Stimulated activated CD4-positive, alpha-beta T cell treated with anti-CD3 and anti-CD28 coated beads, Interleukin-4, amount 100 ng/mL, for 48 hours (primary cell): ENCODE results near the gene PGLYRP3.

Source experiments
- DNase-seq, 2 donors: peaks; one replicate each; pipeline ENCODE4 v3.0.0-alpha.2; 2020; ENCODE audit warnings: low read depth in 2 of 2

The PGLYRP3 gene

GRCh38 chr1:153312570-153313186, at the start of gene PGLYRP3:
Gene PGLYRP3, minus strand, starts transcription at chr1:153312952. Its CDS starts 2,287 bp downstream, at chr1:153310665.
- no peak for DNase-seq

- no peak for DNase-seq
Measured at GRCh38 chr1:153362187-153362775, 49.5 kb upstream of the PGLYRP3 start.

GRCh38 chr1:153361480-153362109, 48.8 kb upstream of the PGLYRP3 start:
- no peak for DNase-seq

GRCh38 chr1:153360592-153361479, 48.1 kb upstream of the PGLYRP3 start:
- no peak for DNase-seq

GRCh38 chr1:153360190-153360589, 47.4 kb upstream of the PGLYRP3 start:
- DNase-seq: no peak

GRCh38 chr1:153359241-153359640, 46.5 kb upstream of the PGLYRP3 start:
- no peak for DNase-seq

- no peak for DNase-seq
Measured at GRCh38 chr1:153358691-153358975, 45.9 kb upstream of the PGLYRP3 start.

- DNase-seq: no peak
Measured at GRCh38 chr1:153357853-153358690, 45.3 kb upstream of the PGLYRP3 start, which contains the start of gene S100A9. Gene S100A9, plus strand, starts transcription at chr1:153357854. Its CDS starts 430 bp downstream, at chr1:153358284.

GRCh38 chr1:153357076-153357852, 44.5 kb upstream of the PGLYRP3 start:
- no peak for DNase-seq

- DNase-seq: no peak
Measured at GRCh38 chr1:153356392-153357075, 43.8 kb upstream of the PGLYRP3 start.

- DNase-seq: peak; percentile 20 to 46
Measured at GRCh38 chr1:153355445-153356071, 42.8 kb upstream of the PGLYRP3 start.

- no peak for DNase-seq
Measured at GRCh38 chr1:153354515-153355193, 41.9 kb upstream of the PGLYRP3 start.

- DNase-seq: no peak
Measured at GRCh38 chr1:153353226-153353947, 40.6 kb upstream of the PGLYRP3 start.

GRCh38 chr1:153352523-153352922, 39.8 kb upstream of the PGLYRP3 start:
- peak; percentile 35 to 49 for DNase-seq

- DNase-seq: no peak
Measured at GRCh38 chr1:153350321-153350957, 37.7 kb upstream of the PGLYRP3 start.

- DNase-seq: no peak
Measured at GRCh38 chr1:153349363-153350320, 36.9 kb upstream of the PGLYRP3 start.
